H1 (cell line): Measurements from ENCODE around the gene FBXL12. TPM values are rescaled to one million over a fixed set of nuclear protein-coding genes. Genes with fewer than 3 reads are reported as not detected.

ENCODE experiments used
- RNF2 ChIP-seq: fragments of 200-900, 300-1000 bp; sonication (generic); IDR thresholded peaks from 2 replicates; pipeline ENCODE4 v1.7.1; 2016; ENCODE audit warnings: borderline replicate concordance, low read depth, mild to moderate bottlenecking, antibody characterized with exemption, low read length; ENCODE audit not compliant: poor library complexity, severe bottlenecking; ENCODE audit errors: missing control alignments
- polyA plus RNA-seq, 7 experiments: library from polyadenylated mRNA; depleted of rRNA in 3 of 7; stranded (reverse) in 5 of 7; unstranded in 2 of 7; fragments of >200 nt in 5 of 7; fragments of 200-250 nt in 2 of 7; gene quantifications; 1 replicate in 5 of 7; 2 replicates in 1 of 7; 4 replicates in 1 of 7; pipeline versions ENCODE4 v1.2.1 to v1.2.3, GENCODE V29; 2011 to 2013; ENCODE audit warnings: missing spikeins in 2 of 7, mixed read lengths in 2 of 7
- total RNA-seq: library from RNA; stranded (reverse); fragmentation: NEBNext Ultra II Directional; extraction: Animal tissue kit (Norgen Biotek cat#: 25700); gene quantifications from 2 replicates; pipeline ENCODE4 v1.2.1, GENCODE V29; 2021

Gene FBXL12
- total and polyA plus RNA-seq, 2 of the 8 experiments (the other 6 are each of a cell fraction or from before 2014, with no cell fraction given), result 24.6 to 62.3 TPM

- TF ChIP-seq RNF2, result no peak
- TF ChIP-seq, all 59 proteins: peak for 0
Observed at GRCh38 chr19:9850235-9850959, 31.5 kb upstream of the FBXL12 start (continued).
